ENCODE results near the gene YTHDC1.

The YTHDC1 gene

DNA sequence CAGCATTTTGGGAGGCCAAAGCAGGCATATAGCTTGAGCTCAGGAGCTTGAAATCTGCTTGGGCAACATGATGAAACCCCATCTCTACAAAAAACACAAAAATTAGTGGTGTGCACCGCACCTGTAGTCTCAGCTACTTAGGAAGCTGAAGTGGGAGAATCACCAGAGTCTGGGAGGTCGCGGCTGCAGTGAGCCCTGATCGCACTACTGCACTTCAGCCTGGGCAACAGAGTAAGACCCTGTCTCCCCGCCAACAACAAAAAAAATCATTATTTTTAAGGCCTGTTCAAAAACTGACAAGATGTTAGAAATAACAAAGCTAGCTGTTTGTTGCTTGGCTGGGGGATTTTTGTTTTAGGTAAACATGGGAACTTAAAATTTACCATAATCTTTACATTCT lies 5.1 kb downstream of the YTHDC1 start:
- H3K4me3 ChIP-seq (ENCODE audit: low read length), result no peak overlapping the region
- H2BK15ac ChIP-seq (replicated peaks; ENCODE audit: low read depth), result no peak overlapping the region
- no peak overlapping the region for H3K9ac ChIP-seq (ENCODE audit: low read length)
- H3K27me3 ChIP-seq (ENCODE audit: insufficient read depth, low read length, poor library complexity), result no peaks in the 10 kb centered on the region
- no peak overlapping the region for H3K56ac ChIP-seq (ENCODE audit: low read length)
- H2AK5ac ChIP-seq (ENCODE audit: low read length), result no peak overlapping the region
- H3K18ac ChIP-seq (ENCODE audit: low read length), result no peak overlapping the region
- H3K79me1 ChIP-seq (ENCODE audit: low read length), result no peaks in the 10 kb centered on the region
- no peak overlapping the region for H3K4ac ChIP-seq (ENCODE audit: low read depth, low read length)
- no peak overlapping the region for H3K23ac ChIP-seq (ENCODE audit: low read length)
- peaks cover 6% of the 10 kb centered on the region for H3K4me1 ChIP-seq (ENCODE audit: control insufficient read depth, low read depth, low read length)
- H3K4me2 ChIP-seq (ENCODE audit: low read length), result no peak overlapping the region
- no peak overlapping the region for H3K27ac ChIP-seq (ENCODE audit: low read depth, low read length)
- H2BK5ac ChIP-seq (ENCODE audit: low read length), result no peak overlapping the region
- no peaks in the 10 kb centered on the region for H3K36me3 ChIP-seq (ENCODE audit: control insufficient read depth, insufficient read depth, low read length)
- H2BK120ac ChIP-seq (ENCODE audit: low read depth, low read length), result no peak overlapping the region
- DNase-seq, result no peak
- no peak overlapping the region for H4K8ac ChIP-seq (ENCODE audit: low read depth, low read length)
- H4K5ac ChIP-seq (ENCODE audit: low read length), result no peak overlapping the region
- WGBS (ENCODE audit: extremely low coverage, insufficient coverage, low lambda C conversion rate), result no CpG with 5 or more reads among the region's 5 CpGs
- peaks cover 75% of the 10 kb centered on the region for H3K79me2 ChIP-seq (ENCODE audit: control insufficient read depth, insufficient read depth, low read length)

- Histone ChIP-seq H3K18ac (ENCODE audit: low read length) (no peak overlapping the region), H3K79me1 (ENCODE audit: low read length) (no peaks in the 10 kb centered on the region), H3K4me1 (ENCODE audit: control insufficient read depth, low read depth, low read length) (peaks cover 6% of the 10 kb centered on the region), H3K4me3 (ENCODE audit: low read length) (no peak overlapping the region), H3K4me2 (ENCODE audit: low read length) (no peak overlapping the region), H3K36me3 (ENCODE audit: control insufficient read depth, insufficient read depth, low read length) (no peaks in the 10 kb centered on the region), H3K79me2 (ENCODE audit: control insufficient read depth, insufficient read depth, low read length) (peaks cover 75% of the 10 kb centered on the region), H4K8ac (ENCODE audit: low read depth, low read length) (no peak overlapping the region), H2AK5ac (ENCODE audit: low read length) (no peak overlapping the region), H3K9ac (ENCODE audit: low read length) (no peak overlapping the region), H3K27me3 (ENCODE audit: insufficient read depth, low read length, poor library complexity) (no peaks in the 10 kb centered on the region), H3K4ac (ENCODE audit: low read depth, low read length) (no peak overlapping the region), H2BK5ac (ENCODE audit: low read length) (no peak overlapping the region), H2BK15ac (replicated peaks; ENCODE audit: low read depth) (no peak overlapping the region), H4K5ac (ENCODE audit: low read length) (no peak overlapping the region), H2BK120ac (ENCODE audit: low read depth, low read length) (no peak overlapping the region), H3K27ac (ENCODE audit: low read depth, low read length) (no peak overlapping the region), H3K23ac (ENCODE audit: low read length) (no peak overlapping the region), H3K56ac (ENCODE audit: low read length) (no peak overlapping the region)
- WGBS (ENCODE audit: extremely low coverage, insufficient coverage, low lambda C conversion rate), result no CpG with 5 or more reads among the region's 2 CpGs
- no peak for DNase-seq
Observed at GRCh38 chr4:68344049-68344448, 5.8 kb downstream of the YTHDC1 start.

DNA sequence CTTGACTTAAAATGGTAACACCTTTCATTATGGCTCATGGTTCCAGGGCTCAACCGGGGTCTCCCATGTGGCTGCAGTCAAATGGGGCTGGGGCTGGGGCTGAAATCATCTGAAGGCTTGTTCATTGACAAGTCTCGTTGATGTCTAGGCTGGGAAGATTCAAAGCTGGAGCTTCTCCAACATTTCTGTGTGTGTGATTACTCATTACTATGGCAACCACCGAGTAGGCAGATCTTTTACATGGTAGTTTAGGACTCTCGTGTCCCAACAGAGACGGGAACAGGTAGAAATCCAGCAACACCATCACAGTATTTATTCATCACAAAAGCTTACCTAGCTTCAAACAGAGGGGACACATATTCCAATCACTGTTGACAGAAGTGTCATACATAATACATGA lies 7.8 kb downstream of the YTHDC1 start:
- Histone ChIP-seq H3K36me3 (ENCODE audit: control insufficient read depth, insufficient read depth, low read length) (peaks cover 1% of the 10 kb centered on the region), H3K56ac (ENCODE audit: low read length) (no peak overlapping the region), H3K18ac (ENCODE audit: low read length) (no peak overlapping the region), H3K23ac (ENCODE audit: low read length) (no peak overlapping the region), H2BK120ac (ENCODE audit: low read depth, low read length) (no peak overlapping the region), H4K8ac (ENCODE audit: low read depth, low read length) (no peak overlapping the region), H3K4ac (ENCODE audit: low read depth, low read length) (no peak overlapping the region), H3K4me2 (ENCODE audit: low read length) (no peak overlapping the region), H3K4me3 (ENCODE audit: low read length) (no peak overlapping the region), H2BK5ac (ENCODE audit: low read length) (no peak overlapping the region), H3K9ac (ENCODE audit: low read length) (no peak overlapping the region), H2BK15ac (replicated peaks; ENCODE audit: low read depth) (no peak overlapping the region), H3K79me1 (ENCODE audit: low read length) (peaks cover under 1% of the 10 kb centered on the region), H2AK5ac (ENCODE audit: low read length) (no peak overlapping the region), H3K27ac (ENCODE audit: low read depth, low read length) (no peak overlapping the region), H4K5ac (ENCODE audit: low read length) (no peak overlapping the region), H3K27me3 (ENCODE audit: insufficient read depth, low read length, poor library complexity) (no peaks in the 10 kb centered on the region), H3K4me1 (ENCODE audit: control insufficient read depth, low read depth, low read length) (peaks cover 6% of the 10 kb centered on the region), H3K79me2 (ENCODE audit: control insufficient read depth, insufficient read depth, low read length) (peaks cover 69% of the 10 kb centered on the region)
- no CpG with 5 or more reads among the region's 5 CpGs for WGBS (ENCODE audit: extremely low coverage, insufficient coverage, low lambda C conversion rate)
- DNase-seq, result peak; percentile 76

DNA sequence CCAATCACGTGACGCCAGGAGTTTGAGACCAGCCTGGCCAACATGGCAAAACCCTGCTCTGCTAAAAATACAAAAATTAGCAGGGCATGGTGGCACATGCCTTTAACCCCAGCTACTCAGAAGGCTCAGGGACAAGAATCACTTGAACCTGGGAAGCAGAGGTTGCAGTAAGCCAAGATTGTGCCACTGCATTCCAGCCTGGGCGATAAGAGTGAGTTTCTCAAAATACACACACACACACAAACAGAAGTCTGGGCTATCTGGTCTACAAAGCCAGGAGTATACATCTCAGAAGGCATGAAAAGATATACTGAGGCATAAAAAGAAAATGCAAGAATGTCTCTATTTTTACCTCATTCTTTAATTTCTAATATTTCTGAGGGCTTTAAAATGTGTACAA lies 11.3 kb downstream of the YTHDC1 start:
- Histone ChIP-seq H3K4me3 (ENCODE audit: low read length) (no peak overlapping the region), H3K18ac (ENCODE audit: low read length) (no peak overlapping the region), H3K9ac (ENCODE audit: low read length) (no peak overlapping the region), H3K27me3 (ENCODE audit: insufficient read depth, low read length, poor library complexity) (no peaks in the 10 kb centered on the region), H3K4me2 (ENCODE audit: low read length) (no peak overlapping the region), H2BK15ac (replicated peaks; ENCODE audit: low read depth) (no peak overlapping the region), H3K79me1 (ENCODE audit: low read length) (peaks cover 2% of the 10 kb centered on the region), H3K4ac (ENCODE audit: low read depth, low read length) (no peak overlapping the region), H2AK5ac (ENCODE audit: low read length) (no peak overlapping the region), H2BK120ac (ENCODE audit: low read depth, low read length) (no peak overlapping the region), H3K4me1 (ENCODE audit: control insufficient read depth, low read depth, low read length) (no peaks in the 10 kb centered on the region), H4K8ac (ENCODE audit: low read depth, low read length) (no peak overlapping the region), H3K36me3 (ENCODE audit: control insufficient read depth, insufficient read depth, low read length) (peaks cover 2% of the 10 kb centered on the region), H3K56ac (ENCODE audit: low read length) (no peak overlapping the region), H4K5ac (ENCODE audit: low read length) (no peak overlapping the region), H3K27ac (ENCODE audit: low read depth, low read length) (no peak overlapping the region), H3K79me2 (ENCODE audit: control insufficient read depth, insufficient read depth, low read length) (peaks cover 40% of the 10 kb centered on the region), H3K23ac (ENCODE audit: low read length) (no peak overlapping the region), H2BK5ac (ENCODE audit: low read length) (no peak overlapping the region)
- no CpG with 5 or more reads among the region's 3 CpGs for WGBS (ENCODE audit: extremely low coverage, insufficient coverage, low lambda C conversion rate)
- peak; percentile 8 for DNase-seq

DNA sequence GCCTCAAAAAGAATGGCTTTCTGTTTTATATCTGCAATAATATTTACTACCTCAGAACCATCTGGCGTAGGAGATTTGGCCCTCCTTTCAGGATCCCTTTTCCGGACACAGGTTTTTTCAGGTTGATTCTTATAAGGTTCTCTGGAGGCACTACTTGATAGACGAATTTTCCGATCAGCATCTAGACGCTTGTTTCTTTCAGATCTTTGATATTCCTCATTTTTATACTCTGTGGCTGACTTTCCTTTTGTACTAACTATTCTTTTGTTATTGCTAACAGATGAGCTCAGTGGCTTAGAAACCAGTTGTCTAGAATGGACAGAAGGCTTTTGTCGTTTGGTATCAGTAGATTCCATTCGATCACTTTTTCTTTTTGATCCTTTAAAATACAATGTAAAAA lies 12.4 kb downstream of the YTHDC1 start:
- H3K23ac ChIP-seq (ENCODE audit: low read length), result no peak overlapping the region
- H3K27ac ChIP-seq (ENCODE audit: low read depth, low read length), result no peak overlapping the region
- no peaks in the 10 kb centered on the region for H3K4me1 ChIP-seq (ENCODE audit: control insufficient read depth, low read depth, low read length)
- no peak overlapping the region for H2BK120ac ChIP-seq (ENCODE audit: low read depth, low read length)
- no peak overlapping the region for H3K4ac ChIP-seq (ENCODE audit: low read depth, low read length)
- DNase-seq, result no peak
- no peak overlapping the region for H4K5ac ChIP-seq (ENCODE audit: low read length)
- peaks cover 2% of the 10 kb centered on the region for H3K36me3 ChIP-seq (ENCODE audit: control insufficient read depth, insufficient read depth, low read length)
- H2BK15ac ChIP-seq (replicated peaks; ENCODE audit: low read depth), result no peak overlapping the region
- H3K18ac ChIP-seq (ENCODE audit: low read length), result no peak overlapping the region
- peaks cover 2% of the 10 kb centered on the region for H3K79me1 ChIP-seq (ENCODE audit: low read length)
- no peak overlapping the region for H3K4me2 ChIP-seq (ENCODE audit: low read length)
- H3K9ac ChIP-seq (ENCODE audit: low read length), result no peak overlapping the region
- no peak overlapping the region for H4K8ac ChIP-seq (ENCODE audit: low read depth, low read length)
- H3K27me3 ChIP-seq (ENCODE audit: insufficient read depth, low read length, poor library complexity), result no peaks in the 10 kb centered on the region
- no peak overlapping the region for H2AK5ac ChIP-seq (ENCODE audit: low read length)
- H3K79me2 ChIP-seq (ENCODE audit: control insufficient read depth, insufficient read depth, low read length), result peaks cover 35% of the 10 kb centered on the region
- H2BK5ac ChIP-seq (ENCODE audit: low read length), result no peak overlapping the region
- WGBS (ENCODE audit: extremely low coverage, insufficient coverage, low lambda C conversion rate), result no CpG with 5 or more reads among the region's 7 CpGs
- H3K56ac ChIP-seq (ENCODE audit: low read length), result no peak overlapping the region
- H3K4me3 ChIP-seq (ENCODE audit: low read length), result no peak overlapping the region

DNA sequence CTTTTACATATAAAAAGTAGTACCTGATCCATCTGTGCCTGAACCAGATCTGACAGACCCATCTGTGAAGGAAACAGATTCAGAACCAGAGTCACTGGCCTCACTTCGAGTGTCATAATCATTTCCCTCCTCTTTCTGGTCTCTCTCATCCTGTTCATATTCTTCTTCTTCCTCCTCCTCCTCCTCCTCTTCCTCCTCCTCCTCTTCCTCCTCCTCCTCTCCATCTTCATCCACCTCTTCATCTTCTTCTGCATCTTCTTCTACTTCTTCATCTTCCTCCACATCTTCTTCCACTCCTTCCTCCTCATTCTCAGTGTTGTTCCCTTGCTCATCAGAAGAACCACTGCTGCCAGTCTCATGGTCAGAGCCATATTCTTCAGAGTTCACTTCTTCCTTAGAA lies 12.9 kb downstream of the YTHDC1 start:
- H3K36me3 ChIP-seq (ENCODE audit: control insufficient read depth, insufficient read depth, low read length), result peaks cover 2% of the 10 kb centered on the region
- no CpG with 5 or more reads among the region's 1 CpG for WGBS (ENCODE audit: extremely low coverage, insufficient coverage, low lambda C conversion rate)
- H2BK120ac ChIP-seq (ENCODE audit: low read depth, low read length), result no peak overlapping the region
- H4K8ac ChIP-seq (ENCODE audit: low read depth, low read length), result no peak overlapping the region
- no peak overlapping the region for H3K9ac ChIP-seq (ENCODE audit: low read length)
- no peak overlapping the region for H3K4ac ChIP-seq (ENCODE audit: low read depth, low read length)
- H3K18ac ChIP-seq (ENCODE audit: low read length), result no peak overlapping the region
- H2AK5ac ChIP-seq (ENCODE audit: low read length), result no peak overlapping the region
- H4K5ac ChIP-seq (ENCODE audit: low read length), result no peak overlapping the region
- H3K56ac ChIP-seq (ENCODE audit: low read length), result no peak overlapping the region
- H2BK5ac ChIP-seq (ENCODE audit: low read length), result no peak overlapping the region
- peaks cover 33% of the 10 kb centered on the region for H3K79me2 ChIP-seq (ENCODE audit: control insufficient read depth, insufficient read depth, low read length)
- H2BK15ac ChIP-seq (replicated peaks; ENCODE audit: low read depth), result no peak overlapping the region
- no peak overlapping the region for H3K4me2 ChIP-seq (ENCODE audit: low read length)
- H3K79me1 ChIP-seq (ENCODE audit: low read length), result peaks cover 2% of the 10 kb centered on the region
- no peak for DNase-seq
- H3K4me1 ChIP-seq (ENCODE audit: control insufficient read depth, low read depth, low read length), result no peaks in the 10 kb centered on the region
- H3K4me3 ChIP-seq (ENCODE audit: low read length), result no peak overlapping the region
- no peaks in the 10 kb centered on the region for H3K27me3 ChIP-seq (ENCODE audit: insufficient read depth, low read length, poor library complexity)
- H3K23ac ChIP-seq (ENCODE audit: low read length), result no peak overlapping the region
- H3K27ac ChIP-seq (ENCODE audit: low read depth, low read length), result no peak overlapping the region

Data from mesendoderm (in vitro differentiated cells).